Stimulated activated CD4-positive, alpha-beta T cell treated with anti-CD3 and anti-CD28 coated beads, Interleukin-1b, Interleukin-23, amount 100 ng/mL, for 1 hour (primary cell): ENCODE measurements around the gene ADAMTS6.
"Not testable (repeated sequence)": the region's sequence is repeated elsewhere in the genome, so short reads cannot be mapped to it uniquely, and the experiment has no call there.

Experiments used
- DNase-seq, 2 donors: peaks; one replicate each; pipeline ENCODE4 v3.0.0-alpha.2; 2020; ENCODE audit warnings: low read depth in 2 of 2

ADAMTS6 gene

DNA sequence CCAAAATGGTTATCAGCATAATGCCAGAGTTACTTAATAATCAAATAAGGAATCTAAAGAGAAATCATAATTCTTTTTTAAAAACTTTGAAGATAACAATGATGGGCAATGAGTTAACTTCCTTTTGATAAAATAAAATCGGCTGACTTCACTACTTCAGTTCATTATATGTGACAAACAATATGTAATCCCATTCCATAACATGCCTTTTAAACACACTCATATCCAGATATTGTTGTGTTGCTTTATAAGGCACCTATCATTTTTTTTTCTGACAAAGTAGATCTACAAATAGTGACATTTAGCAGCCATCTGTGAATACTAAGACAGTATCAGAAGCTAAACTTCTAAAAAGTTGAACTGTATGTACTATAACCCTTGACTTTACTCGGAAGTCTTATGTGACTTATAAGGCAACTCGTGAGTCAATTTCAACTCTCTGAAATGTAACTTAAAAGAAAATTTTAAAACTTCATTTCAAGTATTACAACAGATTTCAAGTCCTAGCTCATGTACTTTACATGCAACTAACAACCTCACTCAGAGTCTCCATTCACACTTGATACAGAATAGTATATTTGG, 7.5 kb downstream of the ADAMTS6 start:
- DNase-seq: no peak

DNA sequence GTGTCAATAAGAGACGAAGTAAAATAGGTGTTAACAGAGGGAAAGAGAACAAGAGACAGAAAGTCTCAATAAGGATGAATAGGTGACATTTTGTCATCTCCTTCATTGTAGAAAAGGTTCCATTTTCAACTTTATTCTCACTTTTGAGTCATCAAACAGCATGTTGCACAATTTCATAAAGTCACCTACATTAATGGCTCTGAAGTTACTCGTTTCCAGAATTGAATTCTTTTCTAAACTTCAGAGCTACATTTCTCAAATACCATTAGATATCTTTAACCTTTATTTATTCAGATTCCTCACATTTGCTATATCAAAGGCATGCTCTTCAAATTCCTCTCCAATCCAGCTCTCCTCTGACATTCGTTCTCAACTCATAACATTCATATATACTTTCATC, 13.1 kb downstream of the ADAMTS6 start:
- DNase-seq: no peak

DNA sequence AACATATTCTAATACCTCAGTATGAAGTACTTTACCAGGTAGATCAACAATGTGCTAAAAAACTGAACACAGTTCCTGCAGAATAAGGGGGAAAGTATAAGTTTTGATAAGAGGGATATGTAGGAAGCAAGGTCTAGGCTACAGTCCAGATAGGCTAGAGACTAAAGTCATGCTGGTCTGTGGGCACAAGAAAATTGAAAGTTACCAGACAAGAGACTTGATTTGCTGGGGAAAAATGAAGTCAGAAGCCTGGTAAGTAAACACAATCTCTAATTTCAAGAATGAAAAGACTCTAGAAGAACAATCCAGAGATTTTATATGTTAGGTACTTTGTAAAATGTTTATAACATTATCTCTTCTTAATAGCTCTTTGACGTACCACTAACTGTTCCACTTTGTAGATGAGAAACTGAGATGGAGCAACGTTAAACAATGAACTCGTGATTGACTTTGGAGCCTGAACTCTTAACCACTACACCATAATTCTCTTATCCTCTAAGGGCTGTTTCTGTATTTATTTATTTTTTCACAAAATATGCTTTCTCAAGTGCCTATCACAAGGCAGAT, 19.5 kb downstream of the ADAMTS6 start:
- no peak for DNase-seq

DNA sequence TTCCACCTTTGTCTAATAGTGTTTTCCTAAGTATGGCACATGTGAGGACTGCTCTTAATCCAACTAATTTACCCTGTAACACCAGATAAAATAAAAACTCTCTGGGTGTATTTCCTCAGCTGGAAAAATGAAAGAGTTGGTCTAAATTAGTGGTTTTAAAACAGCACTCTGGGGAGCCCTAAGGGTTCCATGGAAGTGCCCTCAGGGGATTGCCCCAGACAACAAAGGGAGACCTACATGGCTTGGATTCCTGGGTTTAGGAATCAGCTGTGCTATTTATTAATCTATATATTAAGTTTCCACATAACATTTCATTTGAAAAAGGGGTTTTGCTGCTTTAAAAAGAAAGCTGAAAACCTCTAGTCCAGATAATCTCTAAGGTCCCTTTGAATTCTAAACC, 20.2 kb downstream of the ADAMTS6 start:
- DNase-seq: no peak

DNA sequence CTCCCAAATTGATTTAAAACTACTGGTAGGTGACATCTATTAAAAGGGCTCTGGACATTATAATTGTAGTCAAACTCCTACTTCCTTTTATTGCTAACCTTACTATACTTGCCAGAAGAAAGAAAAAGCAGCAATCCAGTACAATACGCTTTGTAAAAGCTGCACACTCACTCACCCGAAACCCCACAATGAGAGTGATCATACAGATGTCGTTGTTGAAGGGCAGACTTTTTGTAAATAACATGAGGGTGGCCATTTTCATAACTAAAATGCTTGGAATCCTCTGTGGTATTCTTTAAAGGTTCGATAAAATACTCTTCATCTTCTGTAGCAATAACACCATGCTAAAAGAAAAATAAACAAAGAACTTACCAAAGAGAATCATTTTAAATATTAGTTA, 21.7 kb downstream of the ADAMTS6 start:
- DNase-seq: no peak

DNA sequence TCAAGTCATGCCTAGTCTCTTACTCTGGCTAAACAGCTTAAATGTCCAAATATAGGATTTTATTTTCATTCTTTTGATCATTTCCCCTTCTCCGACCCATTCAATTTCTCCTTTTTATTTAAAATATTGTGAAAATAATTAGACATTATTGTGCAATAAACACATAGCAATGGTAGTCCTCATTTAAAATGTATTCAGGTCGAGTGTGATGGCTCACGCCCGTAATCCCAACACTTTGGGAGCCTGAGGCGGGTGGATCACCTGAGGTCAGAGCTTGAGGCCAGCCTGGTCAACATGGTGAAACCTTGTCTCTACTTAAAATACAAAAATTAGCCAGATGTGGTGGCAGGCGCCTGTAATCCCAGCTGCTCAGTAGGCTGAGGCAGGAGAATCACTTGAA, 26.7 kb downstream of the ADAMTS6 start:
- DNase-seq: no peak

DNA sequence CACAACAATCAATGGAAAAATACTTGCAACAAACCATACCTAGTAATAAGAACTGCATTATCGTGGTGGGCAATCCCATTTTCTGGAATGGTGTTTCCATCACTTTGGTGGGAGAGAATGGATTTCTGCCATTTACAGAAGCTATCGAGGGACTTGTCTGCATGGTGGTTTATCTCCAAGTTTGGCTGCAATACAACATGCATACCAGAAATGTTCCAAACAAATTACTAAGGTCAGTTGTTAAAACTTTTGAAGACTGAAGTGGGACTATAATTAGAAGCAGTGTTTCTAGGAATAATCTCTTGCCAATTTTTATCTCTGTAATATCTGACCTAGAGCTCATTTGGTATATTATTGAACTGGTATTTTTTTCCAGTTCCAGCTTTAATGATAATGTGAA, 30.3 kb downstream of the ADAMTS6 start:
- DNase-seq: no peak

DNA sequence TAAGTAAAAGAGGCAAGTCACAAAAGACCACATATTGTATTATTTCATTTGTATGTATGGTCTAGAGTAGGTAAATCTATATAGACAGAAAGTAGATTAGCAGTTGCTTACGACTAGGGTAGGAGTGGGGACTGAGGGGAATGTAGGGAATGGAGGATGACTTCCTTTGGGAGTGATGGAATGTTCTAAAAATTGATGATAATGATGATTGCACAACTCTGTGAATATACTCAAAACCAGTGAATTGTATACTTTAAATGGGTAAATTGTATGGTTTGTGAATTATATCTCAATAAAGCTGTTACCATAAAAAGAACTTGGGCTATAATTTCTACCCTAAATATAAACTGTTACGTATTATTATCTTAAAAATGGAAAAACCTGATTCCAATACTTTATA, 35.0 kb downstream of the ADAMTS6 start:
- DNase-seq: no peak

DNA sequence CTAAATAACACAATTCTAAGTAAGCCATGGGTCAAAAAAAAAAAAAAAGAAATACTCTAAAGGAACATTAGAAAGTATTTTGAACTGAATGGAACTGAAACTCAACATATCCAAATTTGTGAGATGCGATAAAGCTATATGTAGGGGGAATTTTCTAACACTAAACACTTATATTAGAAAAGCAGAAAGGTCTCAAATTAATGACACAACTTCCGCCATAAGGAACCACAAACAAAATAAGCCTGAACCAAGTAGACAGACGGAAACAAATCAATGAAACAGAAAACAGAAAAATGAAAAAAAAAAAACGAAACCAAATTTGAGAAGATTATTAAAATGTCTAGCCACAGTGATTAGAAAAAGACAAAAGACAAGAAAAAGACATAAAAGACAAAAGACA, 39.9 kb downstream of the ADAMTS6 start:
- no peak for DNase-seq

DNA sequence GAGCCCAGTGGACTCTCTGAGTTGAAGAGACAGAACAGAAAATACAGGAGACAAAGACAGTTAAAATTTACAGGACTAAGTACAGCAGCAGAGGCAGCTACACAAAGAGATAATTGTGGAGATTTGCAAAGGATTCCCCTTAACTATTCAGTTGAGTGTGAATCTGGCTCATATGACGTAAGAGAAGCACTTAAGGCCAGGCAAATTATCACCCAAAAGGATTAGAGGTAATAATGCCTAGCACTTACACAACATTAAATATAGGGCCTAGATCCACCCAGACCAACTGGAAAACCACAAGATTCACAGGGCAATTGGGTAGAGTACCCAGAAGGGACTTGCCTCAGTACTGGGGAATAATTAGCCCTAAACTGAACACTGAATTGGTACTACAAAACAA, 41.3 kb downstream of the ADAMTS6 start:
- no peak for DNase-seq

DNA sequence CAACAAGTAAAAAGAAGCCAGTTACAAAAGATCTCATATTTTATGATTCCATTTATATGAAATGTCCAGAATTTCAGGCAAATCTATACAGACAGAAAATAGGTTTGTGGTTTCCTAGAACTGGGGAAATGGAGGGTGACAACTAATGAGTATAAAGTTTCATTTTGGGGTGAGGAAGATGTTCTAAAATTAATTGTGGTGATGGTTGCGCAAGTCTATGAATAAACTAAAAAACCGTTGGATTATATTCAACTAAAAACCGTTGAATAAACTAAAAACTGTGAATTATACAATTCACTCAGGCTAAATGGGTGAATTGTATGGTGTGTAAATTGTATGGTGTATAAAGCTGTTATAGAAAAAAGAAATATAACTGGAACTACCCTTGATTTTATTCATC, 47.6 kb downstream of the ADAMTS6 start:
- no peak for DNase-seq

DNA sequence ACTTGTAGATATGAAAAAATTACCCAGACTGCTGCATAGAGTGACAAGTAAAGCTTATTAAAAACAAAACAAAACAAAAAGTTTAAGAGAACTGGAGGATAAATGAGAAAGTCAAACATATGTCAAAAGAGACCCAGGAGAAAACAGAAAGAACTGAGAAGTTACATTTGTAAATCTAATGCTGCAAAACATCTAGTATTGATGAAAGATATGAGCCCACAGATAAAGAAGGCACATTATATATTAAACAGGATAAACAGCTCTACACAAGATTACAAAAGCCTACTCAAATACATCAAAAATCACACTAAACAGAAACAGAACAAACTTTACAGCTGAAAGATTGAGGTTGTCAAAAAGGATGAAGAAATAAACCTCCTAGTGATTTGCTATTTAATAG, 55.1 kb downstream of the ADAMTS6 start:
- DNase-seq: no peak

DNA sequence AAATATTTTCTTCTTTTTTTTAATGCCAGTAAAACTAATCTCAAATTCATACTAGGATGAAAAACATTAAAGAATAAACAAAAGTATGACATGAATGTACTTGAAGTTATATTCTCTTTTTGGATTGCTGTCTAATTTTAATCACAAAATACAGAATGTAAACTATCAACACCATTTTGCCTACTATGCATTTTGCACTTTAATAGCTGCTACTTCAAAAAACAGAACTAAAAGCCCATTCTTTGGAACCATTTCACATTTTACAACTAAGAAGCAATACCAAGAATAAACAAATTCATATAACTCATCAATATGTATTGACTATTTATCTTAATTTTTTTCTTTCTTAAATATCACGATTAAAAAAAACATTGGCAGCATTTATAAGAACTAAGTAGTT, 58.1 kb downstream of the ADAMTS6 start:
- DNase-seq: no peak

DNA sequence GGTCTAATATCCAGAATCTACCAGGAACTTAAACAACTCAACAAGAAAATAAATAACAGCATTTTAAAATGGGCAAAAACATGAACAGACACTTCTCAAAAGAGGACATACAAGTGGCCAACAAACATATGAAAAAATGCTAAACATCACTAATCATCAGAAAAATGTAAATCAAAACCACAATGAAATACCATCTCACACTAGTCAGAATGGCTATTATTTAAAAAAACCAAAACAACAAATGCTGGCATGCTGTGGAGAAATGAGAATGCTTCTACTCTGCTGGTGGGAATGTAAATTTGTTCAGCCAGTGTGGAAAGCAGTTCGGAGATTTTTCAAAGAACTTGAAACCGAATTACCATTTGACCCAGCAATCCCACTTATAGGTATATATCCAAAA, 63.1 kb downstream of the ADAMTS6 start:
- no peak for DNase-seq

DNA sequence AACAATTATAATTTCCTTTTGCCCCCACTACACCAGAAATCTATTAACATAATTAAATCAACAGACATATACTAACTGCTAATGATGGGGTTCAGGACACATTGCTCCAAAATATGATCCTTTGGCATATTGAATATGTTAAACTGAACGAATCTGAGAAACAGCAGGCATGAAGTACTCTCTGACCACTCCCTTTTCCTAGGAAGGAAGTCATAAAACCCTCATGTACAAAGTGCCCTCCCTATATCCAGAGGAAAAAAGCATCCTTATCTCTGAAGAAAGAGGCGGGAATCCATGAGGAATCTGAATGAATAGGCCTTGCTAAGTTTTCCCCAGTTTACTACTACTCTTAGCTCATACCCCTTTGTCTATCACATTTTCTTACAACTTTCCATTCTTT, 67.9 kb downstream of the ADAMTS6 start:
- no peak for DNase-seq

DNA sequence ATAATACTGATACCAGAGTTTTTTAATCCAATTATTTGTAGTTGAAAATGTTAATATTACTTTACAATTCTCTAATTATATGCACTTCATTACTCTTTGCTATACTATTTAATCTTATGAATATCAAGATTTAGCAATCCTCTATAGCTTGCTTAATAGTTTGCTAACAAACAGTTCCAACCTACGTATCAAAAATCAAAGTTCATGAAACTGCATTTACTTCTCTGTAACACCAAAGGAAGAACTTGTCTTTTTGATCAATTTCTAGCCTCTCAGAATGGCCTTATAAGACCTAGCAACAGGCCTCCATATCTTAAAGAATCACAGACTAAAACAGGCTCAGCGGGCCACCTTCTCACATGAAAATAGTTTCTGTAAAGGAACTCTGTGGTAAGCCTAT, 68.9 kb downstream of the ADAMTS6 start:
- DNase-seq: no peak

DNA sequence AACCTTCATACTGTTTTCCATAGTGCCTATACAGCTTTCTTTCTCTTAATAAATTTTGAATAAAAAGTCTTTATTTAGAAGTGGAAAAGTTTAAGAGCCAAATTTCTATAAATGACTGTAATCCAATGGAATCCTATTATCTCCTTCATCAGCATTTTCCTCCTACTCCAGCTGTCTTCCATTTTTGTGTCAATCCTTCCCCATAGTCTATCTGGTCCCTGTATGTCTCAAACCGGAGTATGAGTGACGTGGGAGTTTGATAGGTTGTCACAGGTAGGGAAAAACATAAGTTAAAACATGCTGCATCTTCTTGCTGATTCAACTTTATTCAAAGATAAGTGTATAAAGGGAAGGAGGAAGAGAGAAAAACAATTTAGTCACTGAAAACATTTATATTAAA, 70.4 kb downstream of the ADAMTS6 start:
- no peak for DNase-seq

DNA sequence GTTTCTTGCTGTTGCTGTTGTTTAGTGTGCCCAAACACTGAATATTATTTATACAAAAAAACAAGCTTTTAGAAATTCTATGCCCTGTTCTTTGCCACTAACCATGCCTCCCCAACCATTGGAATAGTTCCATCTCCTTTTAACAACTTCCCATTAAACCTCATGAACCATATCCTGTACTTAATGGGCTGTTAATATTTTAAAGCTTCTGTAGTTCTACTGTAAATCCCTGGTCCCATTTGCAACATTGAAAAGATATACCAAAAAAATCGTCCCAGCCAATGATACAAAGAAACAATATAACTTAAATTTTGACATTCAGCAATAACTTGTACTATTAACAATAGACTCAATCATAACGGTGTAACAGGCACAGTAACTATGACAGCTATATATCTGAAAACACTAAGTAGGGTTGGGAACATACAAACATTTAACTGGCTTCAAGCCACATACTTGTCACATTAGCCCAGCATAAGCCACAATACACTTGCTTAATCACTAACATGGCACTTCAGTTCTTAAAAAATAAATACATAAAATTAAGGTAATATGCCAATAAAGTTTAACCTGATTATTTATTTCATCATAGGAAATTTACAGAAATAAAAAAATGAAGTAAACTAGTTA, 86.1 kb downstream of the ADAMTS6 start:
- DNase-seq: no peak

DNA sequence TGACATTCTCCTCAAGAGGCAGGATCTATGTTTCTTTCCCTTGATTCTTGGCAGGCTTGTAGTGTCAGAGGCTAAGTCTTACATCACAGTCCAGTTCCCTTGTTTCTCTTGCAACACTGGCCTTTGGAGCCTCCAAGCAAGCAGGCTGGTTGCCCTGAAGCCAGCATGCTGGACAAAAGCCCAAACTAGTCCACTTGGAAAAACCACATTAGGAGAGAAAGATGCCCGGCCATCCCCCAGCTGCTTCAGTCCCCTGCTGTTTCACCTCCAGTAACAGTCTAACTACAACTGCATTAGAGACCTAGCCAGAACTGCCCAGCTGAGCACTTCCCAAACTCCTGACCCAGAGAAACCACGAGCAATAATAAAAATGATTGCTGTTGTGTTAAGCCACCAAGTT, 87.6 kb downstream of the ADAMTS6 start:
- no peak for DNase-seq

DNA sequence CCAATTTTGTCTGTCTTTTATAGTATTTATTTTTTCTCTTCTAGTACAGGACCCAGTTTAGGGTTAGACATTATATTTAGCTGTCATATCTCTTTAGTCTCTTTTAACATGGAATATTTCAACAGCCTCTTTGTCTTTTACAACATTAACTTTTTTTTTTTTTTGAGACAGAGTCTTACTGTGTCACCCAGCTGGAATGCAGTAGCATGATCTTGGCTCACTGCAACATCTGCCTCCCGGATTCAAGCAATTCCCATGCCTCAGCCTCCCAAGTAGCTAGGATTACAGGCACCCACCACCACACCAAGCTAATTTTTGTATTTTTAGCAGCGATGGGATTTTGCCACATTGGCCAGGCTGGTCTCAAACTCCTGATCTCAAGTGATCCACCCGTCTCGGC, 90.1 kb downstream of the ADAMTS6 start:
- no peak for DNase-seq

DNA sequence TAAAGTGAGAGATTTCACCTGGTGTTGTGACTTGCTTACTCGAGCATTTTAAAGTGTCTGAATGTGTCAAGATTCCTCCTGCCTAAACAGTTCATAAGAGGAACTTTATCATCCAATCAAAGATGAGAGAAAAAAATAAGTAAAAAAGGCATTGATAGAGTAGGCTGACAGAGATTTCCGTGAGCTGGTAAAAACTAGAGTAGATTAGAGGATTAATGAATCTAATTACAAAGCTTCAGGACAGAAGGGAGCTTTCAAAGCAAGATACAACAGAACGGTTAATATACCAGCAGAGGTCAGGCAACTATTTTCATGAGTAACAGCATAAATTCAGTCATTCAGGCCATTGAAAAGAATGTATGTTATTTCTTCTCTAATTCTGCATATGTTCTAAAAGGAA, 91.5 kb downstream of the ADAMTS6 start:
- no peak for DNase-seq

DNA sequence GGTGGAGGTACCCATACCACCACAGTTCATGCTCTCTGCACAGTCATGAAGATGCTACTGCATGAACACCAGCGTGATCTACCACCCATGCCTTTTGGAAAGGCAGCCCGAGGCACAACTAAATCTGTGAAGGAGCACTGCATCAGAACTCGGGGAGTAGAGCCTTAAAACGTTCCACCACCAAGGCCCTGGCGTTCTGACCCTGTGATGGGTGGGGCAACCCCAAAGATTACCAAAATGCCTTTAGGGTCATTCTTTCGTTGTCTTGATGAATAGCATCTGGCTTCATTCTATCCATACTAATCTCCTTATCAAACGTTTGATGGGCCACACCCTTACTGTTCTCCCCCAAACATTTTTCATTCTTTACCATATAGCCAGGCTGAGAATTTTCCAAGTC, 97.9 kb downstream of the ADAMTS6 start:
- DNase-seq: no peak

DNA sequence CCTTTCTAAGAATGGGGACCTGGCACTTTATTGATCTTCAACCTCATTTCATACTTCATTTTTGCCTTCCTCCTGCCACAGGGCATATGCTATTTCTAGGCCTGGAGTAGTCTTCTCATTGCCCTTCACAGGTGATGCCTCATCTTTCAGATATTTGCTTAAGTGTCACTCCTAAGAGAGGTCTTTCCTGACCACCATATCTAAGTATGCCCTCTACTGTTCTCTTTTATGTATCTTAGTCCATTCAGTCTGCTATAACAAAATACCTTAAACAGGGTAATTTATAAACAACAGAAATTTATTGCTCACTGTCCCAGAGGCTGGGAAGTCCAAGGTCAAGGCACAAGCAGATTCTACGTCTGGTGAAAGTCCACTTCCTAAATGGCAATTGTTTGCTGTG, 99.1 kb downstream of the ADAMTS6 start:
- no peak for DNase-seq

DNA sequence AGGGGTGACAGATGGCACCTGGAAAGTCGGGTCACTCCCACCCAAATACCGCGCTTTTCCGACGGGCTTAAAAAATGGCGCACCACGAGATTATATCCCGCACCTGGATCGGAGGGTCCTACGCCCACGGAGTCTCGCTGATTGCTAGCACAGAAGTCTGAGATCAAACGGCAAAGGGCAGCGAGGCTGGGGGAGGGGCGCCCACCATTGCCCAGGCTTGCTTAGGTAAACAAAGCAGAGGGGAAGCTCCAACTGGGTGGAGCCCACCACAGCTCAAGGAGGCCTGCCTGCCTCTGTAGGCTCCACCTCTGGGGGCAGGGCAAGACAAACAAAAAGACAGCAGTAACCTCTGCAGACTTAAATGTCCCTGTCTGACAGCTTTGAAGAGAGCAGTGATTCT, 111.2 kb downstream of the ADAMTS6 start:
- DNase-seq: not testable (repeated sequence)
